Lower leg skin (tissue), 4 donors: ENCODE measurements around the gene PAX5. TPM values are rescaled to one million over a fixed set of nuclear protein-coding genes. Genes with fewer than 3 reads are reported as not detected.
A peak's percentile ranks its signal among the peaks of the same experiment; 100 is the strongest.

Experiments used
- DNase-seq, 2 donors: peaks; one replicate each; pipeline ENCODE4 v3.0.0-alpha.2; 2019; ENCODE audit warnings: low spot score in 2 of 2
- H3K4me3 ChIP-seq: fragments of 200-600 bp; sonication (generic); 2 replicates; pipeline ENCODE4 v1.5.1; 2017; ENCODE audit warnings: mild to moderate bottlenecking, low read depth; ENCODE audit not compliant: poor library complexity, severe bottlenecking
- POLR2A ChIP-seq, 2 donors: fragments of 450-650 bp; IDR thresholded peaks; one replicate each; pipeline ENCODE4 v1.6.1; 2016 to 2017; ENCODE audit warnings: antibody characterized with exemption in 2 of 2, mild to moderate bottlenecking in 1 of 2, moderate library complexity in 1 of 2
- WGBS, 2 donors: methylation state at CpG; one replicate each; pipeline ENCODE4 v1.1.5; 2018; 5-methylcytosine and 5-hydroxymethylcytosine counted together
- intact Hi-C: fragments of 100-400 bp; cut with DNase I; formaldehyde crosslinking; loops from one replicate; pipeline ENCODE4 v1.15.0; 2023; ENCODE audit warnings: low total_unique reads
- total RNA-seq, 4 donors: library from RNA; depleted of rRNA; stranded (reverse); fragments of >200 nt; gene quantifications; one replicate each; pipeline ENCODE4 v1.1.0, GENCODE V29; 2016
- TF ChIP-seq, protein P1 (sequence below), 3 donors: fragments of 450-650 bp; IDR thresholded peaks; one replicate each; pipeline ENCODE4 v1.5.1; 2016; ENCODE audit warnings: antibody characterized with exemption in 3 of 3, mild to moderate bottlenecking in 3 of 3, moderate library complexity in 2 of 3

The PAX5 gene
- total RNA-seq, 4 donors from 2014 or later, result 0.02 to 0.08 (median 0.03) TPM; not detected in 1

DNA sequence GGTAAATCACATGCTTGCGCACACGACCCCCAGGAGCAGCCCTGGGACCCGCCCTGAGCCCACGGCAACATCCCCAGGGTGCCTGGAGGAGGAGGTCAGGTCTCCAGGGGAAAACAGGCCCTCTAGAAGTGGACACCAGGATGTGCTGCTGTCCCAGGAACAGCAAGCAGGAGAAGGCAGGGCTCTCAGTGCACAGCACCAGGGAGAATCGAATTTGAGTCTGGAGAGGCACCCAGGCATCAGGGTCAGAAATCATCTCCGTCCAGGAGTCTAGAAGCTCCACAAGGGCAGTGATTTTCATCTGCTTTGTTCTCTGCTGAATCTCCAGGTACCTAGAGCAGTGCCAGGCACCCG, 93.6 kb downstream of the PAX5 start:
- H3K4me3 ChIP-seq, result no peak overlapping the region
- TF ChIP-seq POLR2A (IDR thresholded peaks at IDR 0.05), result no peak
- TF ChIP-seq, protein P1, sequence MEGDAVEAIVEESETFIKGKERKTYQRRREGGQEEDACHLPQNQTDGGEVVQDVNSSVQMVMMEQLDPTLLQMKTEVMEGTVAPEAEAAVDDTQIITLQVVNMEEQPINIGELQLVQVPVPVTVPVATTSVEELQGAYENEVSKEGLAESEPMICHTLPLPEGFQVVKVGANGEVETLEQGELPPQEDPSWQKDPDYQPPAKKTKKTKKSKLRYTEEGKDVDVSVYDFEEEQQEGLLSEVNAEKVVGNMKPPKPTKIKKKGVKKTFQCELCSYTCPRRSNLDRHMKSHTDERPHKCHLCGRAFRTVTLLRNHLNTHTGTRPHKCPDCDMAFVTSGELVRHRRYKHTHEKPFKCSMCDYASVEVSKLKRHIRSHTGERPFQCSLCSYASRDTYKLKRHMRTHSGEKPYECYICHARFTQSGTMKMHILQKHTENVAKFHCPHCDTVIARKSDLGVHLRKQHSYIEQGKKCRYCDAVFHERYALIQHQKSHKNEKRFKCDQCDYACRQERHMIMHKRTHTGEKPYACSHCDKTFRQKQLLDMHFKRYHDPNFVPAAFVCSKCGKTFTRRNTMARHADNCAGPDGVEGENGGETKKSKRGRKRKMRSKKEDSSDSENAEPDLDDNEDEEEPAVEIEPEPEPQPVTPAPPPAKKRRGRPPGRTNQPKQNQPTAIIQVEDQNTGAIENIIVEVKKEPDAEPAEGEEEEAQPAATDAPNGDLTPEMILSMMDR (IDR thresholded peaks at IDR 0.05), result no peak
- DNase-seq, result peak in 1 of 2 donors; percentile 26
- intact Hi-C loops, result no loop called here
- 67% methylated on average over 7 of the region's 7 CpGs for WGBS, 2 donors

DNA sequence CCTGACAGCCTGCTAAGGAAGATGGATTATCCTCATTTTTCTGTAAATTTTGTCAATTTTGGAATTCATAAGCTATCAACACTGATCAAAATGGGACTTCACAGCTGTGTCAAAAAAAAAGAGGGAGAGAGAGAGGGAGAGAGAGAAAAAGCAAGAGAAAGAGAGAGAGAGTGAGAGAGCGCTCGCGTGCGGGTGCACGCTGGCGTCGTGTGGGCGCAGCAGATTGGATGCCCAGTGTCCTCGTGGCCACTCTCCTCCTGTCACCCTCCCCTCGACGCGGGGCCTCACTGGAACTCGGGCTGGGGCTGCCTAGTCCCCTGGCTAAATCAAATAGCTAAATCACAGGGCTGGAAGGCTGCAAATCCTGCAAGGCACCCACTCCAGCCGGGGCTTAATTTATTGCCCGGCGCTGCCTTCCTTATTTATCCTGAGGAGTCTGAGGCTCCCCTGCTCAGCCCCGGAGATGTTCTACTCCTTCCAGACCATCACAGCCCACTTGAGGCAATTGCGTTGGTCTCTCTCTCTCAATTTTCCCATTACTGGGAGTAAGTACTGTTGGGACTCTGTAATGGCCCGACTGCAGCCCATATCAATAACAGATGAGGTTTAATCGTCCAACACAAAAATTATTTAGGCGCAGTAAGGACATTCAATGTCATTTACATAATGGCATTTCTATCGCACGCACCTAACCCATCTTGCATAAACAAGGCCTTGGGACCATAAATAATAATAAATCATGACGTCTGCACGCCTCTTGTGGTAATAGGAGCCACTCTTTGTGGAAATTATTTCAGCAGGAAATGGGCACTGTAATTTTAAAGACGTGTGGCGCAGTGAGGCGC, 94.2 kb downstream of the PAX5 start:
- DNase-seq, result peak in 1 of 2 donors; percentile 32
- intact Hi-C loops, result no loop called here
- 67 to 68% methylated on average over 28 of the region's 28 CpGs for whole genome bisulfite sequencing, 2 donors
- TF ChIP-seq POLR2A (IDR thresholded peaks at IDR 0.05), result no peak
- TF ChIP-seq, protein P1 (IDR thresholded peaks at IDR 0.05), result no peak
- no peak overlapping the region for H3K4me3 ChIP-seq

DNA sequence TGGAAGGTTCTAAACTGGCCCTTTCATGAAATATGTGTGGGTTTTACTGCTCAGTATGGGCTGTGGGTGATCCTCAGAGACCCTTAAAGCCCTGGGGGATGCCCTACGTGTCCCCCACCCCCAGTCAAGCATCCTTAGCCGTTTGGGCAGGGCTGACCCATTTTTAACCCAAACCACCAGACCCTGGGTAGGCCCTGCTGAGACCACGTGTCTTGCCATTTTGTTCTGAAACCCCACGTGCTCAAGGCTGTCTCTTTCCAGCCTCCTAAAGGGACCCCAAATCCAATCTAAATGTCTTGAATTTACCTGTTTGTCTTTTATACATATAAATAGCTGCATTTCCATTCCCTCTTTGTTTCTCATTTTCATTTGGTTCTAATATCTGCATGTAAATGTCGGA, 94.9 kb downstream of the PAX5 start:
- intact Hi-C loops, result no loop called here
- WGBS, 2 donors, result 60 to 73% methylated on average over 5 of the region's 5 CpGs
- H3K4me3 ChIP-seq, result no peak overlapping the region
- TF ChIP-seq, protein P1 (IDR thresholded peaks at IDR 0.05), result no peak
- TF ChIP-seq POLR2A (IDR thresholded peaks at IDR 0.05), result no peak
- peak in 1 of 2 donors; percentile 61 for DNase-seq

DNA sequence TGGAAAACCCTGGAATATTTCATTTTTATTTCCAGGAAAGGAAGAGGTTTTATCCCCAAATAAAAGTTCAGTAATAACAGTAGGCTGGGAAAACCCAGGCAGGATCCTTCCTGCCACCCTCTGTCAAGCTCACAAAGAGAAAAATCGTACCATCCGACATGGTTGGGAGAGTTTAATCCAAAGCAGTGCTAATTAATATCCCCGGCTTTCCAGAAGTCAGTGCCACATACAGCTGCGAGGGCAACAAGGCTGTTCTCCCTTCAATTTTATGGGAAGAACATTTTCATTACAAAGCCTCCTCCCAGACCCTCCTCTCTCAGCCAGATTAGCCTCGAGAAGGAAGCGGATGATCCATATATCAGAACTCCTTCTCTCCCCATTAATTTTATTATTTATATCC, 95.5 kb downstream of the PAX5 start:
- 42 to 47% methylated on average over 6 of the region's 6 CpGs for WGBS, 2 donors
- H3K4me3 ChIP-seq, result no peak overlapping the region
- DNase-seq, result peak in 1 of 2 donors; percentile 21

DNA sequence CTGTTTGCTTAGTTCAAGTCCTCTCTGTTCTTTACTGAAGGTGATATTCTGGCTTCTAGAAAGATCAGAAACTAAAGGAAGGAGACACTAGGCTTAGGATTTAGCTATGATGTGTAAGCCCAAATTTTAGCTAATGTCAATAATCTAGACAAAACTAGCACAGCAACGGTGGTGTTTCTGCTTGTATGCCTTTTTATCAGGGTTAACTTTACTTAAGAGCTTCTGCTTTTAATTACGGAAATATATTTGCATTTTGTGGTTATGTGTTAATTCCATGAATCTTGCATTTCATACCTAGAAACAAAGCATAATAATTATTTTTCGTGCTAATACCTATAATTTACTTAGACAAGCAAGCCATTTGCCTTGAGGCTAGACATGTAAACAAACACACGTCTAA, 96.1 kb downstream of the PAX5 start:
- intact Hi-C loops, result no loop called here

More for the DNA sequence above, 95.5 kb downstream of the PAX5 start:
- intact Hi-C loops, result no loop called here
- TF ChIP-seq POLR2A (IDR thresholded peaks at IDR 0.05), result no peak
- TF ChIP-seq, protein P1 (IDR thresholded peaks at IDR 0.05), result no peak

More for the DNA sequence above, 96.1 kb downstream of the PAX5 start:
- TF ChIP-seq POLR2A (IDR thresholded peaks at IDR 0.05), result no peak
- TF ChIP-seq, protein P1 (IDR thresholded peaks at IDR 0.05), result no peak
- WGBS, 2 donors, result 53 to 54% methylated on average over 4 of the region's 4 CpGs
- DNase-seq, result no peak
- no peak overlapping the region for H3K4me3 ChIP-seq
